GM21717 (cell line): ENCODE results near the gene RILP.

Experiments used
- ATAC-seq: cut with Tn5 transposase; IDR thresholded peaks from one replicate; pipeline ENCODE4 v1.9.1; 2021; ENCODE audit warnings: mild to moderate bottlenecking, moderate library complexity; ENCODE audit not compliant: unreplicated experiment

RILP gene

GRCh38 chr17:1648173-1648962 lies 1.3 kb downstream of the RILP start:
- no peak for ATAC-seq

GRCh38 chr17:1647802-1648171 lies 1.9 kb downstream of the RILP start:
- no peak for ATAC-seq

- ATAC-seq: no peak
Measured at GRCh38 chr17:1646199-1646875, 3.3 kb downstream of the RILP start.

GRCh38 chr17:1645207-1646171 lies 4.2 kb downstream of the RILP start, which contains the start of gene SCARF1:
TSS of gene SCARF1 (minus strand) at chr17:1645732. CDS start at chr17:1645697, 35 bp downstream.
- ATAC-seq: no peak

- ATAC-seq: no peak
Measured at GRCh38 chr17:1644493-1645206, 5.0 kb downstream of the RILP start.

- ATAC-seq: no peak
Measured at GRCh38 chr17:1643999-1644492, 5.6 kb downstream of the RILP start.

- ATAC-seq: no peak
Measured at GRCh38 chr17:1643293-1643998, 6.2 kb downstream of the RILP start.

GRCh38 chr17:1641065-1641403 lies 8.6 kb downstream of the RILP start:
- no peak for ATAC-seq

- ATAC-seq: no peak
Measured at GRCh38 chr17:1640329-1641064, 9.2 kb downstream of the RILP start.

GRCh38 chr17:1639549-1640180 lies 10.0 kb downstream of the RILP start:
- ATAC-seq: no peak

- ATAC-seq: no peak
Measured at GRCh38 chr17:1638624-1639300, 10.9 kb downstream of the RILP start.

- no peak for ATAC-seq
Measured at GRCh38 chr17:1638171-1638590, 11.5 kb downstream of the RILP start.

GRCh38 chr17:1636732-1637285 lies 12.9 kb downstream of the RILP start:
- ATAC-seq: no peak

GRCh38 chr17:1635675-1636465 lies 13.8 kb downstream of the RILP start:
- no peak for ATAC-seq

GRCh38 chr17:1634841-1635650 lies 14.6 kb downstream of the RILP start:
- no peak for ATAC-seq

- no peak for ATAC-seq
Measured at GRCh38 chr17:1630662-1631061, 19.0 kb downstream of the RILP start.
